GM18519 (cell line): ENCODE measurements around the gene PXMP4.

Experiments
- ATAC-seq: cut with Tn5 transposase; IDR thresholded peaks from one replicate; pipeline ENCODE4 v1.9.1; 2021; ENCODE audit warnings: mild to moderate bottlenecking, moderate library complexity; ENCODE audit not compliant: unreplicated experiment, low FRiP score

PXMP4 gene

DNA sequence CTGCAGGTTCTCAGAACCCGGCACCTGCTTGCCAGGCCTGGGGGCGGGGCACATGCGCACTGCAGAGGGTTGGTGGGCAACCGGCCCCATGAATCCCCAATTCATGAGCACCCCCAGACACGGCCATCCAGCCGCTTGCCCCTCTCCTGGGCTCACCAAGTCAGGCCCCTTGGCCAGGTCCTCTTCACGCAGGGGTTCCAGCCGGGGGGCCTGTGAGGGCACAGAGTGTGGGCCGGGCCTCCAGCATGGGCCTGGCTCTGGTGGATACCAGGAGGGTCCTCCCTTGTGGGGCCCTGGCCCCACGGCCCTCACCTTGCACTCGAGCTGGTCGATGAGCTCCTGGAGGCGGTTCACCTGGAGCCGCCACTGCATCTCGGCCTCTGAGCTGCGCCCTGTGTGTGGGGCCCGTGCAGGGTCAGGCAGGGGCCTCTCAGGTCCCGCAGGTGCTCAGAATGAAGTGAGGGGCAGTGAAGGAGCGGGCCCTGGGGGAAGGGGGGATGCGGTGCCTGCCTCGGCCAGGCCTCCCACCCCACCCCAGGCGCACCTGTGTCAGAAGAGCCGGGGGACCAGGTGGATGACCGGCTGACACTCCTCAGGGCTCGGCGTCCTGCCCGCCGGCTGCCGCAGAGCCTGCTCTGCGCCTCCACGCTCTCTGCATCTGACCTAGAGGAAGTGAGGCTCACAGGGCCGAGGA is 60.6 kb downstream of the PXMP4 start:
- ATAC-seq, result no peak

DNA sequence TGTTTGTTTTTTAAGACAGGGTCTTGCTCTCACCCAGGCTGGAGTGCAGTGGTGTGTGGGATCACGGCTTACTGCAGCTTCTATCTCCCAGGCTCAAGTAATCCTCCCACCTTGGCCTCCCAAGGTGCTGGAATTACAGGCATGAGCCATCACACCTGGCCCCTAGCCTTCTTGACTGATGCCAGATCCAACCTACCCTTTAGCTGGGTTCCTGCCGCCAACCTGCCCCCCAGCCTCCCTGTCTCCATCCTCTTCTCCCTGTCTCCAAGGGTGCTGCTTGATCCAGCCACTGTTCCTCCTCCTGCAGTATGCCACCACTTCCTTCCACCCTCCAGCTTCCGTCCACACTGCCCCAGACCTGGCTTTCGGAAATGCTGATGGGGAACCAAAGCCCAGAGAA is 61.2 kb downstream of the PXMP4 start:
- ATAC-seq, result no peak

GRCh38 chr20:33658510-33658909 is 61.6 kb downstream of the PXMP4 start:
- no peak for ATAC-seq

DNA sequence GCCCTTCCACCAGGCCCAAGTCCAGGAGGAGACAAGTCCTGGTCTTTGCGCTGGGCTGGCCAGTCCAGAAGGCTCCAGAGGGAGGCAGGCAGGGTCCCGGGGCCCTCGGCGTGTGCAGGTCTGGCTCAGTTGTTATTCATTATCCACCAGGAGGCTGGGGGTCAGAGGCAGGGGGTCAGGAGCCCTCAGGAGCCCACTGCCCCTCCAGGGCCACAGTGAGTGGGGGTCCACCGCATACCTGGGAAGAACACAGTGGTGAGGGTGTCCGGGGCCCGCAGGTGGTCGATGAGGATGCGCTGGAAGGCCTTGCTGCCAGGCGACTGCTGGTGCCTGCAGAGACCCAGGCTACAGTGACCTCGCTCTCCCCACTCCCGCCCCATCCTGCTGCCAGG is 62.4 kb downstream of the PXMP4 start:
- ATAC-seq, result no peak

GRCh38 chr20:33656783-33657703 is 63.1 kb downstream of the PXMP4 start:
- ATAC-seq, result no peak

DNA sequence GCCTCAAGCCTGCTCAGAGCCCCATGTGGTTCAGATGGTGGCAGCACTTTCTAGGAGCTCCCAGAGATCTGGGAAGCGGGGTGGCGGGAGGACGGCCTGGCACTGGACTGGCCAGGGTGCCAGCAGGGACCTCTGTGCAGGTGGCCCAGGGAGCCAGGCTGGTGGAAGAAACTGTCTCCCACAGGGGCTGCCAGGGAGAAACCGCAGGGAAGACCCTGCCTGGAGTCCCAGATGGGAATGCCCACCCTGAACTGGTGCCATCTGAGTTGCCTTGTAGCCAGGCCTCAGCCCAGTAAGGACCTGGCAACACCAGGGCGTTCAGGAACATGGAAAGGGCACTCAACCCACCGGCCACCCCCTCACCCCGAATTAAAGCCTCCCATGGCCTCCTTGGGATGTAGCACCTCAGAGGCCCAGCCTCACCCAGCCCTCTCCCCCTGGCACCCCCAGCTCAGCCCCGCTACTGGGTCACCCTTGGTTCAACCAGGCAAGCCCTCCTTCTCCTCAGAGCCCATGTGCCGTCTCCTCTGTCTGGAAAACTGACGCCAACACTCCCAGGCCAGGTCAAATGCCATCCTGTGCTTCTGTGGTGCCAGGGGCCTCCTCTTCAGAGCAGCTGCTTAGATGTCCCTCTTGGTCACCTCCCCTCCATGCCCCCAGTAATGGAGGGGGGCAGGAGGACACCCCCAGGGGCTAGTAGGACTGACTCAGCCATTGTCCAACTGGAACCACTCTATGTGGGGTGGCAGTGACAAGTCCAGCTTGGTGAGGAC is 63.9 kb downstream of the PXMP4 start:
- no peak for ATAC-seq

DNA sequence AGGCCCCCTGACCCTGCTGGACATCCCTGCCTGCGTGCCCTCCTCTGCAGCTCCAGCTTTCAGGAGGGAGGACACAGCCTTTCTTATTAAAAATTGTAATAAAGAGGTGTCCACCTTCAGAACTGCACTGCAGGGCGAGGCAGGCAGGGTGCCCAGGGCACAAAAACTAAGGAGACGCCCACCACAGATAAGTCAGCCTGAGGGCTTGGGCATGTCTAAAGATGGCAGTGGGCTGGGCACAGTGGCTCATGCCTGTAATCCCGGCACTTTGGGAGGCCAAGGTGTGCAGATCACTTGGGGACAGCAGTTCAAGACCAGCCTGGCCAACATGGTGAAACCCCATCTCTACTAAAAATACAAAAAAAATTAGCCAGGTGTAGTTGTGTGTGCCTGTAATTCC is 64.9 kb downstream of the PXMP4 start:
- ATAC-seq, result no peak

DNA sequence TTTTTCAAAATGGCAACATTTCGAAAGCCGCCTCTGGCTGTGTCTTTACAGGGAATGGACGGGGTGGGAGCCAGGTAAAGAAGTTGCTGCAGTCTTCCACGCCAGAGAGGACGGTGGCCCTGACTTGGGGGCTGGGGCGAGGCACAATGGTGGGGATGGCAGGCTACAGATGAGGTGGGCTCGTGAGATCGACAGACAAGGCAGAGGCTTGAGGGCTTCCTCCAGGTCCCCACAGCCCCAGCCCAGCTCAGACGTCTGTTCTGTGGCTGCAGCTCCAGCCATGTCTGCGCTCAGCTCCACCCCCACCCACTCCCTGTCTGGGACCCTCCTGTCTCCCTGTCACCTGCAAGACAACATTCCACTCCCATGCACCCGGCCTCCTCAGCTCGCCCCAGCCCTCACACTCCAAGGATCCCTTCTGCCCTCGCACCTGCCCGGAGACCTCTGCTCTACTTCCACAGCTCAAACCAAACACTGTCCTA is 65.4 kb downstream of the PXMP4 start:
- no peak for ATAC-seq

DNA sequence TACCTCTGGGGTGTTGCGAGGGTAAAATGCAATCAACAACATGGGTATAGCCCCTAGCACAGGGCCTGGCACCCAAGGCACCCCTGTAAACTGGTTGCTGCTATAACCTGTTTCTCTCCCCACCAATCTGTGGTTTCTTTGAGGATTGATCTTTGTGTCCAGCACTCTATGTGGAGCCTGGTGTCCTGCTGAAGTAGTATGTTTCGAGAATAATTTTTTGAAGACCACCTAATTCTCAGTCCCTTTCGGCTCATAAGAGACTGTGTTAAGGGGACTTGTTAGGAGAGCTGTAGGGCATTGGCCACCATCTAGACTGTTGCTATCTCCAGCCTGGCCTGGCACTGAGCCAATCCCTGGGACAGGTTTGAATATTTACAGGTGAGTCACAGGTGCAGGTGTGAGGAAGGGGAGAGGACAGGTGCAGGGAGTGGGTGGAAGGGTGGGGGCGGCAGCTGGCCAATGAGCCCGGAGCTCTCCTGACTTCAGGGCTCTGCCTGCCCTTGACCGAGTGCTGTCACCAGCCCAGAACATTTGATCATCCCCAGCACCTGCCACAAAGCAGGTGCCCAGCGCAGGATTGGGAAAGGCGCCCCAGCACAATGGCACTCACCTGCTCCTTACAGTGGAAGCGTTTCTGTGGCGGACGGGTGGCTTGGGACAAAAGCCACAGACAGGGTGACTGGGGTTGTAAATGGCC is 66.1 kb downstream of the PXMP4 start:
- no peak for ATAC-seq

GRCh38 chr20:33653218-33653899 is 66.8 kb downstream of the PXMP4 start:
- ATAC-seq, result no peak
